Right atrium auricular region (tissue), 2 donors: Measurements from ENCODE around the gene SSR2. TPM values are rescaled to one million over a fixed set of nuclear protein-coding genes. Genes with fewer than 3 reads are reported as not detected.

Source experiments
- DNase-seq: peaks from one replicate; pipeline ENCODE4 v3.0.0-alpha.2; 2019; ENCODE audit warnings: low spot score
- H3K27ac ChIP-seq, 2 donors: fragments of 200-600 bp; sonication (generic); 1 replicate in 1 of 2; 2 replicates in 1 of 2; pipeline ENCODE4 v1.5.1; 2016 to 2019
- H3K27me3 ChIP-seq, 2 donors: fragments of 200-600 bp; sonication (generic); one replicate each; pipeline versions ENCODE4 v1.5.1 to v1.6.0; 2017 to 2019
- H3K36me3 ChIP-seq: fragments of 200-600 bp; sonication (generic); one replicate; pipeline ENCODE4 v1.5.1; 2016
- H3K4me1 ChIP-seq, 2 donors: fragments of 200-600 bp; sonication (generic); one replicate each; pipeline versions ENCODE4 v1.5.1 to v1.6.0; 2017 to 2019
- H3K4me3 ChIP-seq, 2 donors: fragments of 200-600 bp; sonication (generic); 1 replicate in 1 of 2; 2 replicates in 1 of 2; pipeline ENCODE4 v1.5.1; 2017 to 2019; ENCODE audit warnings: mild to moderate bottlenecking in 1 of 2, moderate library complexity in 1 of 2
- H3K9me3 ChIP-seq, 2 donors: fragments of 200-600 bp; sonication (generic); one replicate each; pipeline ENCODE4 v1.5.1; 2019
- CTCF ChIP-seq, 2 donors: fragments of 200-600 bp; sonication (generic); IDR thresholded peaks; one replicate each; pipeline ENCODE4 v1.5.1; 2019; ENCODE audit warnings: antibody characterized with exemption in 2 of 2
- total RNA-seq, 2 donors: library from RNA; depleted of rRNA; stranded (reverse); fragments of >200 nt; gene quantifications; one replicate each; pipeline ENCODE4 v1.1.0, GENCODE V29; 2016

SSR2 gene
- total RNA-seq, 2 donors from 2014 or later = 87.6 to 206 TPM

GRCh38 chr1:156055281-156056048 is 34.7 kb upstream of the SSR2 start:
- TF ChIP-seq CTCF (IDR thresholded peaks at IDR 0.05) = no peak
- Histone ChIP-seq H3K27me3 (no peaks in the 10 kb centered on the region), H3K36me3 (no peaks in the 10 kb centered on the region), H3K4me3 (peak overlapping the region; percentile 86 to 99), H3K9me3 (no peaks in the 10 kb centered on the region), H3K27ac (peak overlapping the region; percentile 96 to 97), H3K4me1 (peaks cover 0 to 31% of the 10 kb centered on the region in 2 donors)
- no peak for DNase-seq

- Histone ChIP-seq H3K36me3 (peaks cover 3% of the 10 kb centered on the region), H3K4me1 (peaks cover 0 to 39% of the 10 kb centered on the region in 2 donors), H3K4me3 (peak within 1 kb of the TSS; percentile 86 to 99), H3K27ac (peak within 1 kb of the TSS; percentile 96 to 97), H3K9me3 (no peaks in the 10 kb centered on the region), H3K27me3 (no peaks in the 10 kb centered on the region)
- no peak for TF ChIP-seq CTCF (IDR thresholded peaks at IDR 0.05)
- DNase-seq = peak; percentile 98
Measured at GRCh38 chr1:156054500-156055280, 33.9 kb upstream of the SSR2 start, which contains the start of gene LAMTOR2. LAMTOR2 (plus strand) TSS chr1:156054782; CDS start chr1:156054890, 108 bp downstream.

GRCh38 chr1:156053768-156054499 is 33.2 kb upstream of the SSR2 start, which contains the start of gene UBQLN4:
UBQLN4 (minus strand) TSS chr1:156053798; CDS start chr1:156053701, 97 bp downstream.
- peak; percentile 80 for DNase-seq
- Histone ChIP-seq H3K27me3 (no peaks in the 10 kb centered on the region), H3K4me3 (peak within 1 kb of the TSS; percentile 86 to 99), H3K27ac (peak within 1 kb of the TSS; percentile 96 to 97), H3K36me3 (peaks cover 11% of the 10 kb centered on the region), H3K4me1 (peaks cover 0 to 39% of the 10 kb centered on the region in 2 donors), H3K9me3 (no peaks in the 10 kb centered on the region)
- TF ChIP-seq CTCF (IDR thresholded peaks at IDR 0.05) = peak; percentile 61 to 64

GRCh38 chr1:156052862-156053767 is 32.4 kb upstream of the SSR2 start:
- DNase-seq = peak; percentile 60
- TF ChIP-seq CTCF (IDR thresholded peaks at IDR 0.05) = no peak
- peaks cover 0 to 39% of the 10 kb centered on the region in 2 donors for H3K4me1 ChIP-seq
- no peaks in the 10 kb centered on the region for H3K27me3 ChIP-seq
- H3K4me3 ChIP-seq = peak overlapping the region; percentile 86 to 99
- peak overlapping the region; percentile 96 to 97 for H3K27ac ChIP-seq
- H3K9me3 ChIP-seq = no peaks in the 10 kb centered on the region
- H3K36me3 ChIP-seq = peaks cover 14% of the 10 kb centered on the region
